GM10266 (cell line): ENCODE measurements around the gene SPEM2.

Source experiments
- DNase-seq: peaks from one replicate; pipeline ENCODE4 v3.0.0; 2012; ENCODE audit errors: extremely low spot score
- TF ChIP-seq, protein P1 (sequence below): IDR thresholded peaks from 2 replicates; pipeline ENCODE4 v1.5.1; 2012; ENCODE audit warnings: mild to moderate bottlenecking, low read depth; ENCODE audit not compliant: control insufficient read depth, insufficient read depth; ENCODE audit errors: missing control alignments

SPEM2 gene

DNA sequence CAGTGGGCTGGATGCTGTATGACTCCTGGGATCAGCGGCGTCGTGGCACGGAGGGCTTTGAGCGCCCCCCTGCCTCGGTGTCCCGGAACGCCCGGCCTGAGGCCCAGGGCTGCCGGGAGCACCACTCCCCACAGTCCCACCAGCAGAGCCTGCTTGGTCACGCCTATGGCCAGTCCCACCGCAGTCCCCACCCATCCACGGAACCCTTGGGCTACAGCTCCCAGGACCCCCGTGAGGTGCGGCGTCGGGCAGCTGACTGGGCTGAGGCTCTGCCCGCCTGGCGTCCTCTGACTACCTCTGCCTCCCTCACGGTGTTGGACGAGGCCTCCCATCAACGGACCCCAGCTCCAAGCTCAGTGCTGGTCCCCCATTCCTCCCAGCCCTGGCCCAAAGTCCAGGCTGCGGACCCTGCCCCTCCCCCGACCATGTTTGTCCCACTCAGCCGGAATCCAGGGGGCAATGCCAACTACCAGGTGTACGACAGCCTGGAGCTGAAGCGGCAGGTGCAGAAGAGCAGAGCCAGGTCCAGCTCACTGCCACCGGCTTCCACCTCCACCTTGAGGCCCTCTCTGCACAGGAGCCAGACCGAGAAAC, 1.6 kb downstream of the SPEM2 start:
- TF ChIP-seq, protein P1, sequence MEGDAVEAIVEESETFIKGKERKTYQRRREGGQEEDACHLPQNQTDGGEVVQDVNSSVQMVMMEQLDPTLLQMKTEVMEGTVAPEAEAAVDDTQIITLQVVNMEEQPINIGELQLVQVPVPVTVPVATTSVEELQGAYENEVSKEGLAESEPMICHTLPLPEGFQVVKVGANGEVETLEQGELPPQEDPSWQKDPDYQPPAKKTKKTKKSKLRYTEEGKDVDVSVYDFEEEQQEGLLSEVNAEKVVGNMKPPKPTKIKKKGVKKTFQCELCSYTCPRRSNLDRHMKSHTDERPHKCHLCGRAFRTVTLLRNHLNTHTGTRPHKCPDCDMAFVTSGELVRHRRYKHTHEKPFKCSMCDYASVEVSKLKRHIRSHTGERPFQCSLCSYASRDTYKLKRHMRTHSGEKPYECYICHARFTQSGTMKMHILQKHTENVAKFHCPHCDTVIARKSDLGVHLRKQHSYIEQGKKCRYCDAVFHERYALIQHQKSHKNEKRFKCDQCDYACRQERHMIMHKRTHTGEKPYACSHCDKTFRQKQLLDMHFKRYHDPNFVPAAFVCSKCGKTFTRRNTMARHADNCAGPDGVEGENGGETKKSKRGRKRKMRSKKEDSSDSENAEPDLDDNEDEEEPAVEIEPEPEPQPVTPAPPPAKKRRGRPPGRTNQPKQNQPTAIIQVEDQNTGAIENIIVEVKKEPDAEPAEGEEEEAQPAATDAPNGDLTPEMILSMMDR: no peak

DNA sequence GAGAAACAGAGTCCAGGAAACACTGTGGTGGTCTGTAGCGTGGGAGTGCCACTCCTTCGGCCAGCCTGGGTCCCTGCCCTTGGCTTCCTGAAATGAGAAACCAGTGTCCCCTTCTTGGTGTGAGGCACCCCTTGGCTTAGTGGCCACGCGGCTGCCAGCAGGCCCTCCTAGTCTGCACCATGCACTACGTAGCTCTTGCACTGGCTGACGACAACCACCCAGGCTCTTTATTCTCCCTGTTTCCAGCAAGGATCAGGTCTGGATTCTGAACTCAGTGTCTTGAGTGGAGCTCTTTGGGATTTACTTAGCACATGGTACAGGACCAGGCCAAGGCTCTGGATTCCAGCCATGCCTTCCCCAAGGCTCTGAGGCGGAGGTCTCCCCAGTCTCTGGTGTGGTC, 2.1 kb downstream of the SPEM2 start:
- DNase-seq: no peak
- TF ChIP-seq, protein P1: no peak

More for the DNA sequence above, 1.6 kb downstream of the SPEM2 start:
- no peak for DNase-seq

DNA sequence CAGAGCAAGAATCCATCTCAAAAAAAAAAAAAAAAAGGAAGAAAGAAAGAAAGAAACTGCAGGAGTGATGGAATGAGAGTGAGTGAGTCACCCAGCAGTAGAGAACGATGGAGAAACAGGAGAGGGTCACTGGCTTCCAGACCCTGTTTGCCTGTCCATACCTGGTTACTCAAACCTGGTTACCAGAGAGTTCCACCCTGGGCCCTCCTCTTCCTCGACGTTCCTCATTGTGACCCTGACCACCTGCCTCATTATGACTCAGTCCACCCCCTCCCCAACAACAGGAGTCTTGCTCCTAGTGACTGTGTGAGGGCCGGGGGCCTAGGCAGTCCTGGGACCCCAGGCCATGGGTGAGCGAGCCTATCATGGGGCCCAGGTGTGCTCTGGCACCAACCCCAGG, 3.1 kb downstream of the SPEM2 start, which contains the start of gene SPEM3:
SPEM3 (plus strand) TSS at position 301 of the 400 bp plus-strand sequence; CDS start at position 347, 46 bp downstream.
- DNase-seq: no peak
- TF ChIP-seq, protein P1: no peak

DNA sequence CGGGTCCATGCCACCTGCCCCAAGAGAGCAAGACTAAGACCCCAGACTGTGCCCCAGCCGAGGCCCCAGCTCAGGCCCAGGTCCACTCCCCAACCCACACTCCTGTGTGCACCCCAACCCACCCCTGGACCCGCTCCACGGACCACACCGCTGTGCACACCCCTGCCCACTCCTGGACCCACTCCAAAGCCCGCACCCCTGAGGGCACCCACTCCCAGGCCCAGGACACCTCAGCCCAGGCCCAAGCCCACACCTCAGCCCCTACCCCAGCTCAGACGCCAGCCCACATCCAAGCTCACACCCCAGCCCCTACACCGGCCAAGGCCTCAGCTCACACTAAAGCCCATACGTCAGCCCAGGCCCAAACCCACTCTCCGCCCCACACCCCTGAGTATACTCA, 4.3 kb downstream of the SPEM2 start:
- DNase-seq: no peak
- TF ChIP-seq, protein P1: no peak

DNA sequence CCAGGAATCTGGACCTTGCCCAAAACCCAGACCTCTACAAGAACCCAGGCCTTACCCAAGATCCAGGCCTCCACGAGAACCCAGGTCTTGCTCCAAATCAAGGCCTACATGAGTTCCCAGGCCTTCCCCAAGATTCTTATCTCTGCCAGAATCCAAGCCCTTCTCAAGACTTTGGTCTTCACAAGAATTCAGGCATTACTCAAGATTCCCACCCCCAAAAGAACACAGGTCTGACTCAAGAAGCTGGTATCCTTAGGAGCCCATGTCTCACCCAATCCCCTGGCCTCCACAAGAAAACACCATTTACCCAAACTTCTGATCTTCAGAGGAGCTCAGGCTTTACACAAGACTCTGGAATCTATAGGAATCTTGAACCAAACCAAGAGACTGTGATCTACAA, 5.8 kb downstream of the SPEM2 start:
- TF ChIP-seq, protein P1: no peak
- DNase-seq: no peak

DNA sequence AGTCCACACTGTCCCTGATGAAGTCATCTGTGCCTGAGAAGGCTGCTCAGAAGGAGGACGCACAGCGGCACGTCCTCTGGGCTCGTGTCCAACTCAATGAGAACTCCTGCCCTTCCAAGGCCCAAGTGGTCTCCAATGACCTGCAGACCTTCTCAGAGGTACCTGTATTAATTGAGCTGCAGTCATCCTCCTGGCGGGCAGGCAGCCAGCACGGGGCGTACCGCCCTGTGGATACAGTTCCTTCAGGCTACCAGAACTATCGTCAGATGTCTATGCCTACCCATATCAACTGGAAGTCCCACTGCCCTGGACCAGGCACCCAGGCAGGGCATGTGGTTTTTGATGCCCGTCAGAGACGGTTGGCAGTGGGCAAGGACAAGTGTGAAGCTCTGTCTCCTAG, 6.9 kb downstream of the SPEM2 start:
- TF ChIP-seq, protein P1: no peak
- DNase-seq: no peak

DNA sequence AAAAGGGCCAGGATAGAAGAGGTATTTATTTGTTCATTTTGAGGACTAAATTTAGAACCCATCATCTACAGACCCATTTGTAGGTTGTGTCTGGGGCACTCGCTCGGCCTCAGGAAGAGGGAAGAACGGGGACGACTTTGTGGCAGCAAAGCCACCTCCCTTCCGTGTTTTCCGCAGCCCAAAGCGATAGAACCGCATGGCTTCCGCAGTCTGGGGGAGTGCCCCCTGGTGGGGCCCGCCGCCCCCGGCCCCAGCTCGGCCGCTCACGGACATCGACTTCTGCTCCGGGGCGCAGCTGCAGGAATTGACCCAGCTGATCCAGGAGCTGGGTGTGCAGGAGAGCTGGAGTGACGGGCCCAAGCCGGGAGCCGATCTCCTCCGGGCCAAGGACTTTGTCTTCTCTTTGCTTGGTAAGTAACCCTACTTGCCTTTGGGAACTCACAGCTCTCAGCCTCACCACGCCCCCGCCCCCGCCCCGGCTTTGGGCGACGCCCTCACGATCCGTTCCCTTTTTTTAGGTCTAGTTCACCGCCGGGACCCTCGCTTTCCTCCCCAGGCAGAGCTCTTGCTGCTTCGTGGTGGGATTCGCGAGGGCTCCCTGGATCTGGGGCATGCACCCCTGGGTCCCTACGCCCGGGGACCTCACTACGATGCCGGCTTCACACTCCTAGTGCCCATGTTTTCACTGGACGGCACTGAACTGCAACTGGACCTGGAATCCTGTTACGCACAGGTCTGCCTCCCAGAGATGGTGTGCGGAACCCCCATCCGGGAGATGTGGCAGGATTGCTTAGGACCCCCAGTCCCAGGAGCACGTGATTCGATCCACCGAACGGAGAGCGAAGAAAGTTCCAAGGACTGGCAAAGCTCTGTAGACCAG, 10.5 kb downstream of the SPEM2 start:
- TF ChIP-seq, protein P1: peak; percentile 27

More for the DNA sequence above, 10.5 kb downstream of the SPEM2 start:
- peak; percentile 61 for DNase-seq
